ENCODE results near the gene SLC5A10. TPM values are rescaled to one million over a fixed set of nuclear protein-coding genes. Genes with fewer than 3 reads are reported as not detected.

The SLC5A10 gene
- total RNA-seq, 1 donor from 2014 or later = not detected

- intact Hi-C loops (cut with DNase I) = no loop called here
These were observed 42.1 kb downstream of the SLC5A10 start for GRCh38 chr17:18993905-18994526.

DNA sequence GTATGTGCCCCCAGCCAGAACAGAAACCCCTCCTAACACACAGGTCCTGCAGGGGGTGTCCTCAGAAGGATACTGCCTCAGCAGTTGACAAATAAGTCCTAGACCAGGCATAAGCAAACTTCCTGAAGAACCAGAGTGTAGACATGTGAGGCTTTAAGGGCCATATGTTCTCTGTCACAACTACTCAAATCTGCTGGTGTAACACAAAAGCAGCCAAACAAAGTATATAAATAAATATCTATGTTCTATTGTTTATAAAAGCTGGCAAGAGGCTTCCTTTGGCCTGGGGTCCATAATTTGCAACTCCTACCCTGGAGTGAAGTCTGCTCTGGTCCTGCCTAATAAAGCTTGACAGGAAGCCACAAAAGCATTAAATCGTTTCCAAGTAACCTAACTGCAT lies 42.7 kb downstream of the SLC5A10 start:
- intact Hi-C loops (cut with DNase I) = no loop called here

More at GRCh38 chr17:18993905-18994526, 42.1 kb downstream of the SLC5A10 start:
- Histone ChIP-seq H3K4me1 (no peaks in the 10 kb centered on the region), H3K36me3 (no peaks in the 10 kb centered on the region), H3K9me3 (peaks cover 0 to 17% of the 10 kb centered on the region in 2 donors), H3K4me3 (no peak overlapping the region), H3K27ac (no peak overlapping the region), H3K27me3 (no peaks in the 10 kb centered on the region)
- no peak for DNase-seq (ENCODE audit: low spot score in 2 of 2)
- TF ChIP-seq, protein P1, sequence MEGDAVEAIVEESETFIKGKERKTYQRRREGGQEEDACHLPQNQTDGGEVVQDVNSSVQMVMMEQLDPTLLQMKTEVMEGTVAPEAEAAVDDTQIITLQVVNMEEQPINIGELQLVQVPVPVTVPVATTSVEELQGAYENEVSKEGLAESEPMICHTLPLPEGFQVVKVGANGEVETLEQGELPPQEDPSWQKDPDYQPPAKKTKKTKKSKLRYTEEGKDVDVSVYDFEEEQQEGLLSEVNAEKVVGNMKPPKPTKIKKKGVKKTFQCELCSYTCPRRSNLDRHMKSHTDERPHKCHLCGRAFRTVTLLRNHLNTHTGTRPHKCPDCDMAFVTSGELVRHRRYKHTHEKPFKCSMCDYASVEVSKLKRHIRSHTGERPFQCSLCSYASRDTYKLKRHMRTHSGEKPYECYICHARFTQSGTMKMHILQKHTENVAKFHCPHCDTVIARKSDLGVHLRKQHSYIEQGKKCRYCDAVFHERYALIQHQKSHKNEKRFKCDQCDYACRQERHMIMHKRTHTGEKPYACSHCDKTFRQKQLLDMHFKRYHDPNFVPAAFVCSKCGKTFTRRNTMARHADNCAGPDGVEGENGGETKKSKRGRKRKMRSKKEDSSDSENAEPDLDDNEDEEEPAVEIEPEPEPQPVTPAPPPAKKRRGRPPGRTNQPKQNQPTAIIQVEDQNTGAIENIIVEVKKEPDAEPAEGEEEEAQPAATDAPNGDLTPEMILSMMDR (IDR thresholded peaks at IDR 0.05) = no peak

DNA sequence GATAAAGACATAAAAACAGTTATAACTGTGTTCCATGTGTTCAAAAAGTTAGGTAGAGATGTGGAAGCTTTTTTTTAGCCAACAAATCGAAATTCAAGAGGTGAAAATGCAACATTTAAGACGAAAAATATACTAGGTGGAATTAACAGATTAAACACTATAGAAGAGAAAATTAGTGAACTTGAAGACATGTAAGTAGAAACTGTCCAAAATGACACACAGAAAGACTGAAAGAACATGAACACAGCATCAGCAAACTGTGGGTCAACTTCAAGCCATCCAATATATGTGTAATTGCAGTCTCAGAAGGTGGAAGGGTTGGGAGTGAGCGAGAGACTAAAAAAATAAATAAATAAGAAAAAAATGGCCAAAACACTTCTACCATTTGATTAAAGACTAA lies 43.3 kb downstream of the SLC5A10 start:
- H3K27me3 ChIP-seq = no peaks in the 10 kb centered on the region
- H3K27ac ChIP-seq = no peak overlapping the region
- no peaks in the 10 kb centered on the region for H3K4me1 ChIP-seq
- intact Hi-C loops (cut with DNase I) = no loop called here
- no peak overlapping the region for H3K4me3 ChIP-seq
- no peak for DNase-seq (ENCODE audit: low spot score in 2 of 2)
- H3K36me3 ChIP-seq = no peaks in the 10 kb centered on the region
- TF ChIP-seq, protein P1 (IDR thresholded peaks at IDR 0.05) = no peak
- peaks cover 0 to 17% of the 10 kb centered on the region in 2 donors for H3K9me3 ChIP-seq

More for the DNA sequence above, 42.7 kb downstream of the SLC5A10 start:
- no peaks in the 10 kb centered on the region for H3K4me1 ChIP-seq
- TF ChIP-seq, protein P1 (IDR thresholded peaks at IDR 0.05) = no peak
- no peak for DNase-seq (ENCODE audit: low spot score in 2 of 2)
- no peak overlapping the region for H3K4me3 ChIP-seq
- H3K9me3 ChIP-seq = peaks cover 0 to 17% of the 10 kb centered on the region in 2 donors
- no peak overlapping the region for H3K27ac ChIP-seq
- H3K36me3 ChIP-seq = no peaks in the 10 kb centered on the region
- no peaks in the 10 kb centered on the region for H3K27me3 ChIP-seq

- TF ChIP-seq, protein P1 (IDR thresholded peaks at IDR 0.05) = no peak
- Histone ChIP-seq H3K4me3 (no peak overlapping the region), H3K27me3 (no peaks in the 10 kb centered on the region), H3K4me1 (no peaks in the 10 kb centered on the region), H3K9me3 (peaks cover 0 to 17% of the 10 kb centered on the region in 2 donors), H3K27ac (no peak overlapping the region), H3K36me3 (no peaks in the 10 kb centered on the region)
- intact Hi-C loops (cut with DNase I) = no loop called here
- no peak for DNase-seq (ENCODE audit: low spot score in 2 of 2)
These were observed 44.5 kb downstream of the SLC5A10 start for GRCh38 chr17:18996458-18996857.

GRCh38 chr17:18997650-18998196 lies 45.8 kb downstream of the SLC5A10 start:
- intact Hi-C loops (cut with DNase I) = no loop called here
- H3K36me3 ChIP-seq = no peaks in the 10 kb centered on the region
- TF ChIP-seq, protein P1 (IDR thresholded peaks at IDR 0.05) = no peak
- H3K27me3 ChIP-seq = no peaks in the 10 kb centered on the region
- H3K9me3 ChIP-seq = peaks cover 0 to 17% of the 10 kb centered on the region in 2 donors
- peaks cover 0 to 2% of the 10 kb centered on the region in 2 donors for H3K4me1 ChIP-seq
- H3K27ac ChIP-seq = no peak overlapping the region
- H3K4me3 ChIP-seq = no peak overlapping the region
- no peak for DNase-seq (ENCODE audit: low spot score in 2 of 2)

Measured in ascending aorta (tissue), 2 donors.